ENCODE measurements around the gene KCNE1.
"Not testable (repeated sequence)": the region's sequence is repeated elsewhere in the genome, so short reads cannot be mapped to it uniquely, and the experiment has no call there.

DNA sequence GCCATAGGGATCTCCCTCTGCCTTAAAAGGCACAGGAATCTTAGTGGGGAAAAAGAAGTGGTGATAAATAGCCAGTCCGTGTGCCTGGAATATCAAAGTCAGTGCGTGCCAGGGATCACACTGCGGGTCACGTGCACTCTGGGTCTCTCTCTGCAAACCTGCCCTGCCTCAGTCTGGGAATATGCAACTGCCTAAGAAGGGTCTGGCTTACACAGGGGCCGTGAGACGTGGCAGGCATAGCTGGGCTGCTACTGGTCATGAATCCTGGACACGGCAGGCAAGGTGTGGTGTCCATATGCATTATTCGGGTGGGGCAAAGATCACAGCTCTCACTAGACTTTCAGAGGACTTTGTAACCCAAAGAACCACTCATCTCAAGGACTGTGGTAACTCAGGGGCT is 65.0 kb downstream of the KCNE1 start:
- TF ChIP-seq CTCF (IDR thresholded peaks at IDR 0.05; ENCODE audit: low read depth, low read length); POLR2A (IDR thresholded peaks at IDR 0.05; ENCODE audit: extremely low read depth, insufficient read length); MYC (IDR thresholded peaks at IDR 0.05; ENCODE audit: low read depth, low read length): not testable (repeated sequence)

All from NB4 (cell line).